ENCODE measurements around the gene RALB.

Gene RALB

DNA sequence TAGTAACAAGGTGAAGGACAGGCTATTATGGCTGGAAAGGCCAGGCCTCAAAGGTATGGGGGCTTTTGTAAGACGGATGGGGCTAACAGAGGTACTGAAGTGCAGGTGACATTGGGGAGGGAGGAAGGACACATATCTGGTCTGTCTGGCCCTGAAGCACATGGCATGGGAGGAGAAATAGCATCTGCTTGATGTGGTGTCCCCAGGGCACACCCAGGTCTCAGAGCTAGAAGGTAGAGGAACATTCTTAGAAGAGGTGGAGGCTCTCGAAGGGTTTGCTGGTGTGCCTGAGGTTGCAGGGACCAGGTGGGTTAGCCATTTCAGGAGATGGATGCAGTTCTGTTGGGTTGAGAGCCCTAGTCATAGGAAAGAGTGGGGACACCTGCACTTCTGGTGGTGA, 9.5 kb downstream of the RALB start:
- DNase-seq = no peak
- Histone ChIP-seq H3K36me3 (ENCODE audit: control insufficient read depth, insufficient read depth, low read length) (no peaks in the 10 kb centered on the region), H3K4me1 (ENCODE audit: control insufficient read depth, insufficient read depth, low read length, poor library complexity, severe bottlenecking) (no peaks in the 10 kb centered on the region), H3K9me3 (ENCODE audit: control insufficient read depth, low read length) (no peaks in the 10 kb centered on the region), H3K27ac (ENCODE audit: insufficient read depth, low read length, poor library complexity, severe bottlenecking) (no peak overlapping the region), H3K4me3 (ENCODE audit: insufficient read depth, low read depth, low read length, poor library complexity, severe bottlenecking) (no peak overlapping the region), H3K27me3 (replicated peaks; ENCODE audit: control insufficient read depth, insufficient read depth, low read length, poor library complexity, severe bottlenecking) (no peaks in the 10 kb centered on the region)

DNA sequence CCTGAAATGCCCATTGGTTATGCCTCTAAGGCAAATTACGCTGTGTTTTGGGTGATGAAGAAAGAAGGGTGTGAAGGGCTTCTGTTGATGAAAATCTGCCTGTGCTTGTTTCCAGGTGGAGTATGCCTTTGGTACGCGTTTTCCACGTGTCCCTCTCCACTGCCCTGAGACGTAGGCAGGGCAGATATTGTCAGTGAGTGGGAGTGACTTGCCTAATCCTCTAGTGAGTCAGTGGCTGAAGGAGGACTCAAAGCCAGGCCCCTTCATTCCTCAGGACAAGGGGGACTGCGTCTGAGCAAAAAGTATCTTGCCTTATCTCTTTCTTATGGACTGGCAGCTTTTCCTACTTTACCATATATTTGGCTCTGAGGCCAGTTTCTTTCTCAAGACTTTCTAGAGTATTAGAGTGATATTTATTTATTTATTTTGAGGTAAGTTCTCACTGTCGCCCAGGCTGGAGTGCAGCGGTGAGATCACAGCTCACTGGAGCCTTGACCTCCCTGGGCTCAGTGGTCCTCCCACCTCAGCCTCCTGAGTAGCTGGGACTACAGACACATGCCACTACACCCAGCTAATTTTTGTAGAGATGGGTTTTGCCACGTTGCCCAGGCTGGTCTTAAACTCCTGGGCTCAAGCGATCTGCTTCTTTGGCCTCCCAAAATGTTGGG, 10.2 kb downstream of the RALB start:
- no peak overlapping the region for H3K4me3 ChIP-seq (ENCODE audit: insufficient read depth, low read depth, low read length, poor library complexity, severe bottlenecking)
- H3K36me3 ChIP-seq (ENCODE audit: control insufficient read depth, insufficient read depth, low read length) = no peaks in the 10 kb centered on the region
- H3K4me1 ChIP-seq (ENCODE audit: control insufficient read depth, insufficient read depth, low read length, poor library complexity, severe bottlenecking) = no peaks in the 10 kb centered on the region
- DNase-seq = no peak
- H3K9me3 ChIP-seq (ENCODE audit: control insufficient read depth, low read length) = no peaks in the 10 kb centered on the region
- H3K27me3 ChIP-seq (replicated peaks; ENCODE audit: control insufficient read depth, insufficient read depth, low read length, poor library complexity, severe bottlenecking) = no peaks in the 10 kb centered on the region
- H3K27ac ChIP-seq (ENCODE audit: insufficient read depth, low read length, poor library complexity, severe bottlenecking) = no peak overlapping the region

DNA sequence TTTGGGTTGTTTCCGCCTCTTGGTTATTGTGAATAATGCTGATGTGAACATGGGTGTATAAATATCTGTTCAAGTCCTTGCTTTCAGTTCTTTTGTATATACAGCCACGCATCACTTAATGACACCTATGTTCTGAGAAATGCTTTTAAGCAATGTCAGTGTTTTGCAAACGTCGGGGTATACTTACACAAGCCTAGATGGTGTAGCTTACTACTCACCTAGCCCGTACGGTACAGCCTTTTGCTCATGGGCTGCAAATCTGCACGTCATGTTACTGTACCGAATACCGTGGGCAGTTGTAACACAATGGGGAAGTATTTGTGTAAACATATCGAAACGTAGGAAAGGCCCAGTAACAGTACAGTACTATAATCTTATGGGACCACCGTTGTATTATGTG, 12.4 kb downstream of the RALB start:
- Histone ChIP-seq H3K27ac (ENCODE audit: insufficient read depth, low read length, poor library complexity, severe bottlenecking) (no peak overlapping the region), H3K27me3 (replicated peaks; ENCODE audit: control insufficient read depth, insufficient read depth, low read length, poor library complexity, severe bottlenecking) (no peaks in the 10 kb centered on the region), H3K9me3 (ENCODE audit: control insufficient read depth, low read length) (no peaks in the 10 kb centered on the region), H3K4me1 (ENCODE audit: control insufficient read depth, insufficient read depth, low read length, poor library complexity, severe bottlenecking) (no peaks in the 10 kb centered on the region), H3K36me3 (ENCODE audit: control insufficient read depth, insufficient read depth, low read length) (no peaks in the 10 kb centered on the region), H3K4me3 (ENCODE audit: insufficient read depth, low read depth, low read length, poor library complexity, severe bottlenecking) (no peak overlapping the region)
- no peak for DNase-seq

DNA sequence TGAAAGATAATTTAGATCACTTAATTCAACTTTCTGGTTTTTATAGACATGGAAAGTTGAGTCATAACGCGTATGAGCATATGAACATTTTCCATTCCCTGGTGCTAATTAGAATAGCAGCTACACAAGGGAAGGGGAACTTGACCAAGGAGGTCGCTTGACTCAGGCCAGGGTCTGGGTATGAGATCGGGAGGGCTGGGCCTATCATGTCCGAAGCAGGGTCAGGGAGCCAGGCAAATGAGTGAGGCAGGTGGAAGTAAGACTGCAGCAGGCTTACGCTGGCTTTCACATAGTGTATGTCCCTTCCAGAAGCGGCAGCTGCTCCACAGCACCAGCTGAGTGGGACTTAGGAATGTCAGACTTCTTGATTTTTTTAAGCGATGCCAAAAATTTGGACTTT, 14.7 kb downstream of the RALB start:
- no peak overlapping the region for H3K4me3 ChIP-seq (ENCODE audit: insufficient read depth, low read depth, low read length, poor library complexity, severe bottlenecking)
- no peaks in the 10 kb centered on the region for H3K4me1 ChIP-seq (ENCODE audit: control insufficient read depth, insufficient read depth, low read length, poor library complexity, severe bottlenecking)
- no peaks in the 10 kb centered on the region for H3K9me3 ChIP-seq (ENCODE audit: control insufficient read depth, low read length)
- no peak overlapping the region for H3K27ac ChIP-seq (ENCODE audit: insufficient read depth, low read length, poor library complexity, severe bottlenecking)
- DNase-seq = no peak
- H3K36me3 ChIP-seq (ENCODE audit: control insufficient read depth, insufficient read depth, low read length) = no peaks in the 10 kb centered on the region
- H3K27me3 ChIP-seq (replicated peaks; ENCODE audit: control insufficient read depth, insufficient read depth, low read length, poor library complexity, severe bottlenecking) = no peaks in the 10 kb centered on the region

DNA sequence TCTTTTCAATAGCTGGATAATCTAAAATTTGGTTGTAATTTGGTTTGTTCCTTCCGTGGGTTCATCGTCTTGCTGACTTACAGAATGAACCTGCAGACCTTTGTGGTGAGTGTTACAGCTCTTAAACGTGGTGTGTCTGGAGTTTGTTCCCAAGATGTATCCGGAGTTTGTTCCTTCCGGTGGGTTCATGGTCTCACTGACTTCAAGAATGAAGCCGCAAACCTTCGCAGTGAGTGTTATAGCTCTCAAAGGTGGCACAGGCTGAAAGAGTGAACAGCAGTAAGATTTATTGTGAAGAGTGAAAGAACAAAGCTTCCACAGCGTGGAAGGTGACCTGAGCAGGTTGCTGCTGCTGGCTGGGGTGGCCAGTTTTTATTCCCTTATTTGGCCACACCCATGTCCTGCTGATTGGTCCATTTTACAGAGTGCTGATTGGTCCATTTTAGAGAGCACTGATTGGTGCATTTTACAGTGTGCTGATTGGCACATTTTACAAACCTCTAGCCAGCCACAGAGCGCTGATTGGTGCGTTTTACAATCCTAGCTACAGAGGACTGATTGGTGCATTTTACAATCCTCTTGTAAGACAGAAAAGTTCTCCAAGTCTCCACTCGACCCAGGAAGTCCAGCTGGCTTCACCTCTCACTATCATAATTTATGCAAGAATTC, 16.6 kb downstream of the RALB start:
- no peak for DNase-seq
- no peaks in the 10 kb centered on the region for H3K27me3 ChIP-seq (replicated peaks; ENCODE audit: control insufficient read depth, insufficient read depth, low read length, poor library complexity, severe bottlenecking)
- no peak overlapping the region for H3K27ac ChIP-seq (ENCODE audit: insufficient read depth, low read length, poor library complexity, severe bottlenecking)
- H3K4me1 ChIP-seq (ENCODE audit: control insufficient read depth, insufficient read depth, low read length, poor library complexity, severe bottlenecking) = no peaks in the 10 kb centered on the region
- no peaks in the 10 kb centered on the region for H3K9me3 ChIP-seq (ENCODE audit: control insufficient read depth, low read length)
- H3K36me3 ChIP-seq (ENCODE audit: control insufficient read depth, insufficient read depth, low read length) = no peaks in the 10 kb centered on the region
- H3K4me3 ChIP-seq (ENCODE audit: insufficient read depth, low read depth, low read length, poor library complexity, severe bottlenecking) = no peak overlapping the region

GRCh38 chr2:120269816-120270215, 17.2 kb downstream of the RALB start:
- Histone ChIP-seq H3K9me3 (ENCODE audit: control insufficient read depth, low read length) (no peaks in the 10 kb centered on the region), H3K4me3 (ENCODE audit: insufficient read depth, low read depth, low read length, poor library complexity, severe bottlenecking) (no peak overlapping the region), H3K27ac (ENCODE audit: insufficient read depth, low read length, poor library complexity, severe bottlenecking) (no peak overlapping the region), H3K27me3 (replicated peaks; ENCODE audit: control insufficient read depth, insufficient read depth, low read length, poor library complexity, severe bottlenecking) (no peaks in the 10 kb centered on the region), H3K4me1 (ENCODE audit: control insufficient read depth, insufficient read depth, low read length, poor library complexity, severe bottlenecking) (no peaks in the 10 kb centered on the region), H3K36me3 (ENCODE audit: control insufficient read depth, insufficient read depth, low read length) (no peaks in the 10 kb centered on the region)
- DNase-seq = no peak

- no peaks in the 10 kb centered on the region for H3K9me3 ChIP-seq (ENCODE audit: control insufficient read depth, low read length)
- H3K27ac ChIP-seq (ENCODE audit: insufficient read depth, low read length, poor library complexity, severe bottlenecking) = no peak overlapping the region
- H3K36me3 ChIP-seq (ENCODE audit: control insufficient read depth, insufficient read depth, low read length) = no peaks in the 10 kb centered on the region
- H3K27me3 ChIP-seq (replicated peaks; ENCODE audit: control insufficient read depth, insufficient read depth, low read length, poor library complexity, severe bottlenecking) = no peaks in the 10 kb centered on the region
- no peak for DNase-seq
- no peak overlapping the region for H3K4me3 ChIP-seq (ENCODE audit: insufficient read depth, low read depth, low read length, poor library complexity, severe bottlenecking)
- H3K4me1 ChIP-seq (ENCODE audit: control insufficient read depth, insufficient read depth, low read length, poor library complexity, severe bottlenecking) = no peaks in the 10 kb centered on the region
These were observed 19.2 kb downstream of the RALB start for GRCh38 chr2:120271711-120272379.

GRCh38 chr2:120272763-120273481, 20.3 kb downstream of the RALB start:
- Histone ChIP-seq H3K36me3 (ENCODE audit: control insufficient read depth, insufficient read depth, low read length) (no peaks in the 10 kb centered on the region), H3K27me3 (replicated peaks; ENCODE audit: control insufficient read depth, insufficient read depth, low read length, poor library complexity, severe bottlenecking) (no peaks in the 10 kb centered on the region), H3K4me1 (ENCODE audit: control insufficient read depth, insufficient read depth, low read length, poor library complexity, severe bottlenecking) (no peaks in the 10 kb centered on the region), H3K9me3 (ENCODE audit: control insufficient read depth, low read length) (no peaks in the 10 kb centered on the region), H3K4me3 (ENCODE audit: insufficient read depth, low read depth, low read length, poor library complexity, severe bottlenecking) (no peak overlapping the region), H3K27ac (ENCODE audit: insufficient read depth, low read length, poor library complexity, severe bottlenecking) (no peak overlapping the region)
- DNase-seq = no peak

- DNase-seq = no peak
- Histone ChIP-seq H3K27ac (ENCODE audit: insufficient read depth, low read length, poor library complexity, severe bottlenecking) (no peak overlapping the region), H3K4me3 (ENCODE audit: insufficient read depth, low read depth, low read length, poor library complexity, severe bottlenecking) (no peak overlapping the region), H3K36me3 (ENCODE audit: control insufficient read depth, insufficient read depth, low read length) (peaks cover 4% of the 10 kb centered on the region), H3K9me3 (ENCODE audit: control insufficient read depth, low read length) (no peaks in the 10 kb centered on the region), H3K27me3 (replicated peaks; ENCODE audit: control insufficient read depth, insufficient read depth, low read length, poor library complexity, severe bottlenecking) (no peaks in the 10 kb centered on the region), H3K4me1 (ENCODE audit: control insufficient read depth, insufficient read depth, low read length, poor library complexity, severe bottlenecking) (no peaks in the 10 kb centered on the region)
These were observed 23.2 kb downstream of the RALB start for GRCh38 chr2:120275617-120276400.
